Neural progenitor cell (in vitro differentiated cells): ENCODE results near the gene MINDY4. TPM values are rescaled to one million over a fixed set of nuclear protein-coding genes. Genes with fewer than 3 reads are reported as not detected.

Source experiments
- DNase-seq: peaks from one replicate; pipeline ENCODE4 v3.0.0-alpha.2; 2016; ENCODE audit warnings: low spot score
- H2AFZ ChIP-seq: fragments of 200-600 bp; sonication (generic); replicated peaks from 2 replicates; pipeline ENCODE4 v1.6.1; 2016; ENCODE audit warnings: antibody characterized with exemption
- H3F3A ChIP-seq: fragments of 200-600 bp; sonication (generic); 2 replicates; pipeline ENCODE4 v1.6.1; 2016; ENCODE audit warnings: antibody characterized with exemption, low read depth
- H3K27ac ChIP-seq: fragments of 200-600 bp; sonication (generic); 2 replicates; pipeline ENCODE4 v1.5.1; 2016; ENCODE audit warnings: mild to moderate bottlenecking
- H3K27me3 ChIP-seq: fragments of 200-600 bp; sonication (generic); 2 replicates; pipeline ENCODE4 v1.6.1; 2016; ENCODE audit warnings: mild to moderate bottlenecking, moderate library complexity
- H3K36me3 ChIP-seq: fragments of 200-600 bp; sonication (generic); 2 replicates; pipeline ENCODE4 v1.5.1; 2016
- H3K4me1 ChIP-seq: fragments of 200-600 bp; sonication (generic); 2 replicates; pipeline ENCODE4 v1.6.1; 2016; ENCODE audit warnings: mixed run types
- H3K4me2 ChIP-seq: fragments of 200-600 bp; sonication (generic); 2 replicates; pipeline ENCODE4 v1.6.1; 2016
- H3K4me3 ChIP-seq: fragments of 200-600 bp; sonication (generic); 2 replicates; pipeline ENCODE4 v1.5.1; 2016
- H3K79me2 ChIP-seq: fragments of 200-600 bp; sonication (generic); 2 replicates; pipeline ENCODE4 v1.6.1; 2016; ENCODE audit warnings: low read depth
- H3K9ac ChIP-seq: fragments of 200-600 bp; sonication (generic); 2 replicates; pipeline ENCODE4 v1.6.1; 2016
- H3K9me3 ChIP-seq: fragments of 200-600 bp; sonication (generic); 2 replicates; pipeline ENCODE4 v1.5.1; 2016; ENCODE audit warnings: low read depth
- H4K20me1 ChIP-seq: fragments of 200-600 bp; sonication (generic); 2 replicates; pipeline ENCODE4 v1.6.1; 2016; ENCODE audit warnings: low read depth
- H3K27ac Mint-ChIP-seq: 3 replicates; pipeline ENCODE4 v1.8.0; 2021; ENCODE audit warnings: mixed read lengths
- H3K27me3 Mint-ChIP-seq: 2 replicates; pipeline ENCODE4 v1.8.0; 2022; ENCODE audit warnings: low read depth, mild to moderate bottlenecking, inconsistent platforms, moderate library complexity, mixed read lengths; ENCODE audit not compliant: insufficient read depth
- H3K36me3 Mint-ChIP-seq: 3 replicates; pipeline ENCODE4 v1.8.0; 2021; ENCODE audit warnings: mixed read lengths
- H3K4me1 Mint-ChIP-seq: 3 replicates; pipeline ENCODE4 v1.8.0; 2021; ENCODE audit warnings: mixed read lengths
- H3K4me3 Mint-ChIP-seq: 3 replicates; pipeline ENCODE4 v1.8.0; 2021; ENCODE audit warnings: mild to moderate bottlenecking, moderate library complexity, mixed read lengths
- H3K9me3 Mint-ChIP-seq: 3 replicates; pipeline ENCODE4 v1.8.0; 2020; ENCODE audit warnings: mixed read lengths
- EZH2 ChIP-seq: fragments of 200-600 bp; sonication (generic); IDR thresholded peaks from 2 replicates; pipeline ENCODE4 v1.6.1; 2017; ENCODE audit warnings: antibody characterized with exemption, mild to moderate bottlenecking, moderate library complexity
- EZH2phosphoT487 ChIP-seq: fragments of 200-600 bp; sonication (generic); IDR thresholded peaks from 2 replicates; pipeline ENCODE4 v1.6.1; 2017; ENCODE audit warnings: antibody characterized with exemption
- total RNA-seq: library from RNA; depleted of rRNA; stranded (reverse); fragments of >200 nt; gene quantifications from 2 replicates; pipeline ENCODE4 v1.2.3, GENCODE V29; 2015; ENCODE audit warnings: low replicate concordance
- TF ChIP-seq, protein P1 (sequence below): fragments of 200-600 bp; sonication (generic); IDR thresholded peaks from 2 replicates; pipeline ENCODE4 v1.5.1; 2017; ENCODE audit warnings: antibody characterized with exemption, mild to moderate bottlenecking

The MINDY4 gene
- total RNA-seq, 1 donor from 2014 or later, result 5.9 TPM

DNA sequence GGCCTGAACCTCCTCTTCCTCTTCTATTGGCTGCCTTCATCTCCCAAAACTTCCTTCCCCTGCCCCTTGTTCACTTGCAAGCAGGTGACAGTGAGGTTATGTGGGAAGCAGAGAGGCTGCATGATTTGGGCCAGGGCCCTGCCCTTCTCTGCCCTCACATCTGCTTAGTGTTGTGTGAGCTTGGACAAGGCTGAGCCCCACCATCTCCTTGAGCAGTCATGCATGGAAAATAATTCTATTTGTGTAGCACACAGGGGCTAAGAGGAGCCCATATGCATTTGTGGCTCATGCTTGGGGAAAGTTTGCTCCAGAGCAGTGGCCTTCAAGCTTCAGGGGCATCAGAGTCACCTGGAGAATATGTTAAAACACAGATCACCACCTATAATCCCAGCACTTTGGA, 113.7 kb downstream of the MINDY4 start:
- no peak overlapping the region for H3K4me3 ChIP-seq

DNA sequence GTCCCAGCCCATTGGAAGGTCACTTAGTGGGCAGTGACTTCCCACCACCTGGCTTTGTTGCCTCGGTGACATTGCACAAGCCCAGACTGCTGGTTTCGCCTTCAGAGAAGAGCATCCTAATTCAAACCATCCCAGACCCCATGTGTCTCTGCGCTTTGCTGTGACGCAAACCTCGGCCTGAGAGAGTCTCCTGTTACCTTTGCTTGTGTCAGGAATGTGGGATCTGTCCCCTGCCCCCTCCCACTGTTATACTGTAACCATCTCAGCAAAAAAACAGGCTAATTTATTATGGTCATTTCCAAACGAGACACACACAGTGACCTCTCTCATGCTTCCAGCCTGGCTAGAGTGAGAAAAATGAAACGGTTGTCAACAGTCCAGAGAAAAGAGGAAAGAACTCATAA, 115.4 kb downstream of the MINDY4 start:
- Mint-ChIP-seq H3K36me3 (no peaks in the 10 kb centered on the region), H3K4me3 (no peak overlapping the region), H3K27me3 (peaks cover 11% of the 10 kb centered on the region), H3K4me1 (peaks cover 38% of the 10 kb centered on the region), H3K9me3 (no peaks in the 10 kb centered on the region), H3K27ac (peak overlapping the region; percentile 75)
- Histone ChIP-seq H3K4me2 (no peak overlapping the region), H3K27me3 (no peaks in the 10 kb centered on the region), H4K20me1 (no peaks in the 10 kb centered on the region), H2AFZ (no peak overlapping the region), H3K9ac (no peak overlapping the region), H3K4me1 (peaks cover 24% of the 10 kb centered on the region), H3F3A (peaks cover 16% of the 10 kb centered on the region), H3K27ac (no peak overlapping the region), H3K9me3 (no peaks in the 10 kb centered on the region), H3K4me3 (no peak overlapping the region), H3K79me2 (no peaks in the 10 kb centered on the region), H3K36me3 (no peaks in the 10 kb centered on the region)
- DNase-seq, result no peak
- TF ChIP-seq, protein P1, sequence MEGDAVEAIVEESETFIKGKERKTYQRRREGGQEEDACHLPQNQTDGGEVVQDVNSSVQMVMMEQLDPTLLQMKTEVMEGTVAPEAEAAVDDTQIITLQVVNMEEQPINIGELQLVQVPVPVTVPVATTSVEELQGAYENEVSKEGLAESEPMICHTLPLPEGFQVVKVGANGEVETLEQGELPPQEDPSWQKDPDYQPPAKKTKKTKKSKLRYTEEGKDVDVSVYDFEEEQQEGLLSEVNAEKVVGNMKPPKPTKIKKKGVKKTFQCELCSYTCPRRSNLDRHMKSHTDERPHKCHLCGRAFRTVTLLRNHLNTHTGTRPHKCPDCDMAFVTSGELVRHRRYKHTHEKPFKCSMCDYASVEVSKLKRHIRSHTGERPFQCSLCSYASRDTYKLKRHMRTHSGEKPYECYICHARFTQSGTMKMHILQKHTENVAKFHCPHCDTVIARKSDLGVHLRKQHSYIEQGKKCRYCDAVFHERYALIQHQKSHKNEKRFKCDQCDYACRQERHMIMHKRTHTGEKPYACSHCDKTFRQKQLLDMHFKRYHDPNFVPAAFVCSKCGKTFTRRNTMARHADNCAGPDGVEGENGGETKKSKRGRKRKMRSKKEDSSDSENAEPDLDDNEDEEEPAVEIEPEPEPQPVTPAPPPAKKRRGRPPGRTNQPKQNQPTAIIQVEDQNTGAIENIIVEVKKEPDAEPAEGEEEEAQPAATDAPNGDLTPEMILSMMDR, result no peak
- TF ChIP-seq EZH2 (no peak), EZH2phosphoT487 (no peak)

More for the DNA sequence above, 113.7 kb downstream of the MINDY4 start:
- Histone ChIP-seq H3K9me3 (no peaks in the 10 kb centered on the region), H3K36me3 (no peaks in the 10 kb centered on the region), H2AFZ (no peak overlapping the region), H3K79me2 (no peaks in the 10 kb centered on the region), H3K9ac (no peak overlapping the region), H3K4me1 (peaks cover 40% of the 10 kb centered on the region), H3F3A (peaks cover 27% of the 10 kb centered on the region), H3K4me2 (no peak overlapping the region), H4K20me1 (no peaks in the 10 kb centered on the region), H3K27ac (no peak overlapping the region), H3K27me3 (no peaks in the 10 kb centered on the region)
- peak overlapping the region; percentile 60 for H3K27ac Mint-ChIP-seq
- H3K9me3 Mint-ChIP-seq, result no peaks in the 10 kb centered on the region
- no peaks in the 10 kb centered on the region for H3K36me3 Mint-ChIP-seq
- no peak for DNase-seq
- peaks cover 13% of the 10 kb centered on the region for H3K27me3 Mint-ChIP-seq
- H3K4me3 Mint-ChIP-seq, result no peak overlapping the region
- TF ChIP-seq, protein P1, result no peak
- no peak for TF ChIP-seq EZH2phosphoT487
- no peak for TF ChIP-seq EZH2
- H3K4me1 Mint-ChIP-seq, result peaks cover 55% of the 10 kb centered on the region

DNA sequence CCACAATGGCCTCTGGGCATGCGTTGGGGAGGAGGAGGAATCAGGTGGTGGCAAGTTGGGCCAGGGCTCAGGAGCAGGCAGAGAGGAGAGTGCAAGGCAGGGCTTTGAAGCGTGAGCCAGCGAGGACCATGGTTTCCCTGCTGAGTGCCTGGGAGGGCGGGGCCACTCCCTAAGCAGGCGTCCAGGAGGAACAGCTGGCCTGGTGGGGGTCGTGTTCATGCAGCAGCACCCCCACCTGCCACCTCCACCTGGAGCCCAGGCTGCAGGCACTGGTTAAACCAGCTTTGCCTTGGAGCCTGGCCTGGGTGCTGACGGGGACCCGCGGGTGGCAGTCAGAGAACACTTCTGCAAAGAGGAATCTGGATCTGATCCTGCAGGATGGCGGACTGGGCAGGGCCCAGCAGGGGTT, 116.3 kb downstream of the MINDY4 start:
- Histone ChIP-seq H3K9ac (no peak overlapping the region), H3K27ac (no peak overlapping the region), H3K36me3 (no peaks in the 10 kb centered on the region), H3K27me3 (no peaks in the 10 kb centered on the region), H3K4me3 (no peak overlapping the region), H2AFZ (no peak overlapping the region), H3K9me3 (no peaks in the 10 kb centered on the region), H4K20me1 (no peaks in the 10 kb centered on the region), H3K4me1 (peaks cover 20% of the 10 kb centered on the region), H3K4me2 (no peak overlapping the region), H3F3A (peaks cover 16% of the 10 kb centered on the region), H3K79me2 (no peaks in the 10 kb centered on the region)
- Mint-ChIP-seq H3K36me3 (no peaks in the 10 kb centered on the region), H3K4me3 (no peak overlapping the region), H3K4me1 (peaks cover 33% of the 10 kb centered on the region), H3K9me3 (no peaks in the 10 kb centered on the region), H3K27me3 (peaks cover 9% of the 10 kb centered on the region), H3K27ac (peak overlapping the region; percentile 63)
- TF ChIP-seq EZH2 (no peak), EZH2phosphoT487 (no peak)
- TF ChIP-seq, protein P1, result no peak
- peak; percentile 29 for DNase-seq
